ENCODE measurements around the gene GRPEL1.

The GRPEL1 gene

DNA sequence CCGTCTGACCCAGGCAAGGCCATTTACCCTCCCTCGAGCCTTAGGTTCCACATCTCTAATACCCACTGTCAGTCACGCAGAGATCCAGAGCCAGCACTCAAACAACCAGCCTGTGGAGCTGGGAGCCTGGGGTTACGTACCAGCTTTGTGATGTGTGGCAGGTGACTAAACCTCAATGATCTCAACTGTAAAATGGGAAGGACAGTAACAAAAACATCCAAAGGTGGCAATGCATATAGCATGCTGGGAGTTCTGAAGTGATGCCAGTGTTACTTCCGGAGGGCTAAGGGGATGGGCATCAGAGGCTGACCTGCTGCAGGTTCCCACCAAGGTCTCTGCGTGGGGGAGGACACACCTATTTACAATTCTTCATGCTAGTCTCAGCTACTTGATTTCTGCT, 6.0 kb downstream of the GRPEL1 start:
- no peak for DNase-seq

DNA sequence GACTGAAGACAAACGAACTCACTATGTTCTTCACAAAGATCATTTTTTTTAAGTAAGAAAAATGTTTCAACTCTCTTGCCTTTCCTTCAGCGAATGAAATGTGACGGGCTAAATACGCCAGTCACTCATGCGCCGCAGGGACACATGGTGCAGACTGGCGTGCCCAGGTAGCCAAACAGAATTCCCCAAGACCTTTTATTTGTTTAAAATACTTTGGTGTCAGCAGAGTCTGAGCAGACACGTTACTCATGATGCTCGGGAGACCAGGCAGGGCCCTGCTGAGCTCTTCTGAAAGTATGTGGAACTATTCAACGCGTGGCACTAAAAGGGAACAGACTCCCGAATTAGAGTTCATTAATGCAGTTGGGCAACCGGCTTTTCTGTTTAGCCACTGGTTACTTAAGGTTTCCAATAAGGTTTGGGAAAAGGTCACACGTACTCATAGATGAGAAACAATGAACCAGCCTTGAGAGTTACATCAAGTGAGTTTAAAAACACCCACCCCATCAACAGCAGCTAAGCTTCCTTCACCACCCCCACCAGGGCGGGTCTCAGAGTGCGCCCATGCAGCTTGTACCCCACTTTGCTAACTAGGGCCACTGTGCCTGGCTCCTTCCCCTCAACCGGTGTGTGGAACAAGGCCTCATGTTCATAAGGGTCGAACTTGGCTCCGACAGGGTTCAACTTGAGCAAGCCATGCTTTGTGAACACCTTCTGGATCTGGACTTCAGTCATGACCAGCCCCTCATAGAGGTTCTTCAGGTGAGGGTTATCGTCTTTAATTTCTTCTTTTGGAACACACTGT, 7.3 kb downstream of the GRPEL1 start:
- no peak for DNase-seq

DNA sequence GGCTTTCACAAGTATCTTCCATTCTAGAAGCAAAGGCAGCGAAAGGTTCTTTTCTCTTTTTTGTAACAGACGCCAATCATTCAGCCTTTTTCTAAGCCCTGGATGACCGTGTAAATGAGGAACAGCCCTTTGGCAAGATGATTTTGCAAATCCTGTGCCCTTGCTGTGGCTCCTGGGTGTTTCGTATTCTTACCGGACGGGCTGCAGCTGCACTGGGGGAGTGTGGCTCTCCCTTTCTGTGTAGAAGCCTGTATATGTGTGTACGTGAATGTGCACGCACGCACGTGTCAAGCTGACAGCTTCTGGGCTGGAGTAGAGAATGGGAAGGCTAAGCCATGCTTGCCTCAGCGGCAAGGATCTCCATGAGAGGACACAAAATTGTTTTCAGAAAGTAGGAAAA, 8.2 kb downstream of the GRPEL1 start:
- DNase-seq, result no peak

DNA sequence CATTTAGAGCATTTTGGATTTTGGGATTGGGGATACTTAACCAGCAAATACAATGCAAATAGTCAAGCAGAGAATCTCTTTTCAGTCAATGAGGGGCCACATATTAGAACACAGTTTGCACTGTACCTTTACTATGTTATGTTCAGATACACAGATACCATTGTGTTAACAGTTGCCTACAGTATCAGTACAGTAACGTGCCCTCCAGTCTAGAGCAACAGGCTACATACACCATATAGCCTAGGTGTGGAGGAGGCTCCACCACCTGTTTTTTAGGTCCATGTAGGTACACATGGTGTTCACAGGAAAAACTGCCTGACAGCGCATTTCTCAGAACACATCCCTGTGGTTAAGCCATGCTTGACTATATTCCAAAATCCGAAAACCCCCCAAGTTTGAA, 9.1 kb downstream of the GRPEL1 start:
- no peak for DNase-seq

DNA sequence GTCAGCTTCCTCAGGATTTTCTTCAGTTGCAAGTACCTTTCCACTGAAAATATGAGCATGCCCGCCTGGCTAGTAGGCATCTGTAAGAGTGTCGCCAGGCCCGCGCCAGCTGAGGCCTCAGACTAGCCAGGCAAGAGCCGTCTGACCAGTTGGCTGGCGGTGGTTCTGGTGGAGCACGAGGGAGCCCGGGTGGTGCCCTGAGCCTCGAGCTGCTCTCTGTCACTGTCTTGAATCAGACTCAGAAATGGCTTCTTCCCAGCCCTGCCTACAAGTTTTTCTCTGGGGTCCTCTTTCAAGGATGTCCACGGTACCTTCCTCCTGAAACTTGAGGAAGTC, 11.9 kb downstream of the GRPEL1 start:
- no peak for DNase-seq

DNA sequence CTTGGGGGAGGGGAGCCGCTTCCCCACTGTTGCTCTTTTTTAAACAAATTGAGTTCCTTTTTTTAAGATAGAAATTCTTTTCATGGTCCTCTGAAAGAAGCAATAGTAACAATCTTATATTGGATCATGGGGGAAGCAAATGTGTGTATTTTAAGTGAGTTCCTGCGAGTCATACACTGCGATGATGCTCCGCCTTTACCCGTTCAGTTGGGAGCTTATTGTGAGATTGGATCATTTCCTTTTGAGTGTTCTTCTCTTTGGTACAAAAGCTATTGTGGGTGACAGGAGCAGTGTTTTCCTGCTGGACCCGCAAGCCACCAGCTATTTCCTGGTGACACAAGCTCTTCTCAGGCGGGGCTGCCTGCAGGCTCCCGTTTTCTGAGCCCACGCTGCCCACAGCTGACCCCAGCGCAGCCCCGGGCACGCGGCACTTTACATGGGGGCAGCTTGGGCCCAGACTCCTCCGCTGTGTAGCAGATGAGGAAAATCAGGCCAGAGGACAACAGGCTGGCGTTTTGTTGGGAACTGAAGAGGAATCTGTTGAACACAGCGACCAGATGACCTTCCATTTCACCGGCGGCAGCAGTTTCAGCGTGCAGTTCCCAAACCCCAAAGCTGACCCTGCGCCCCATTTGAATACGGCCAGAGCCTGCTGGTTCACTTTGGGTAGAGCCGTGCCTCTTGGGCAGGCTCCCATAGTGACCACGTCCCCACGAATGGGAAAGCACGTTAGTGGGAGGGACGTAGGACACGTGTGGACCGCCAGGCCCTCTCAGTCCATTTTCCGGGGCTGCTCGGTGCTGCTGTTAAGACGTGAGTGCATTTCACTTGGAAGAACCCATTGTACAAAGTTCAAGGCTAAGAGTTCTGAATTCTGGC, 12.5 kb downstream of the GRPEL1 start:
- DNase-seq, result no peak

DNA sequence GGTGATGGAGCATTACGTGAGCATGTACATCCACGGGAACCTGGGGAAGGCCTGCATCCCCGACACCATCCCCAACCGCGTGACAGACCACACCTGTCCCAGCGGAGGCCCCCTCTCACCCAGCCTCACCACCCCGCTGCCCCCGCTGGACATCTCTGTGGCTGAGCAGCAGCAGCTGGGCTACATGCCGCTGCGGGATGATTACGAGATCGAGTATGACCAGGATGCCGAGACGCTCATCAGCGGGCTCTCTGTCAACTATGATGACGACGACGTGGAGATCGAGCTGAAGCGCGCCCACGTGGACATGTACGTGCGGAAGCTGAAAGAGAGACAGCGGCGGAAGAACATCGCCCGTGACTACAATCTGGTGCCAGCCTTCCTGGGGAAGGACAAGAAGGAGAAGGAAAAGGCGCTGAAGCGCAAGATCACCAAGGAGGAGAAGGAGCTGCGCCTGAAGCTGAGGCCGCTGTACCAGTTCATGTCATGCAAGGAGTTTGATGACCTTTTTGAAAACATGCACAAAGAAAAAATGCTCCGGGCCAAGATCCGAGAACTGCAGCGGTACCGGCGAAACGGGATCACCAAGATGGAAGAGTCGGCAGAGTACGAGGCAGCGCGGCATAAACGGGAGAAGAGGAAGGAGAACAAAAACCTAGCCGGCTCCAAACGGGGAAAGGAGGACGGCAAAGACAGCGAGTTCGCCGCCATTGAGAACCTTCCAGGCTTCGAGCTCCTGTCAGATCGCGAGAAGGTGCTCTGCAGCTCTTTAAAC, 13.6 kb downstream of the GRPEL1 start:
- DNase-seq, result no peak

DNA sequence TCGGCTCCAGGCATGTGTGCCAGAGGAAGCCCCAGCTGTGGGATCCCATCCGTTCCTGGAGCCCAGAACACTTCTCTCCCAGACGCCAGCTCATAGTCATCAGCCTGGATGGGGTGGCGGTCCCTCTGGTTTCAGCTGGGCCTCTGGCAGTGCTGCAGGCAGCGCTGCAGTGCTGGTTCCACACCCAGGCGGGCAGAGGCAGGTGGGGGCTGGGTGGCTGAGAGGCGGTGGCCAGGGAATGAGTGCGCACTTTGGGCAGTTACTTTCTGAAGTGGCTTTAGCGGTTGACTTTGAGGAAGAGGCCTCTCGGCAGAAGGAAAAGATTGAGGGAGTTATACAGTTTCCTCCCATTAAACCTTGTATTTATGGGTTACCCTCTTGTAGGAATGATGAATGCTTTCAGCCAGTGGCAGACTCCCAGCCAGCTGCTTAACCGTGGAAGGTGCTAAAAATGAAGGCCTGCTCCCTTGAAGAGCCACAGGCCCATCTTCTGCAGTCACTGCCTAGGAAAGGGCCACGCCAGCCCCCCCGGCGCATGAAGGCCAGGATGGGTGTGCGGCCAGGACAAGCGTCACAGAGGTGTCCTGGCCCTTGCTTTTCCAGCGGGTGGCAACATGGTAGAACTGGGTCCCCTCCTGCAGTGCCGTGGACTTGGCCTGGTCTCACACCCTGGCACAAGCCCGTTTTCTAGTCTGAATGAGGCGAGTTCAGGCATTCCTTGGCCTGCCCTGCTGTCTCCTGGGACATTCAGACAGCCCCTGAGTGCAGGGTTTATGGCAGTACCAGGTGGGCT, 14.7 kb downstream of the GRPEL1 start:
- no peak for DNase-seq

DNA sequence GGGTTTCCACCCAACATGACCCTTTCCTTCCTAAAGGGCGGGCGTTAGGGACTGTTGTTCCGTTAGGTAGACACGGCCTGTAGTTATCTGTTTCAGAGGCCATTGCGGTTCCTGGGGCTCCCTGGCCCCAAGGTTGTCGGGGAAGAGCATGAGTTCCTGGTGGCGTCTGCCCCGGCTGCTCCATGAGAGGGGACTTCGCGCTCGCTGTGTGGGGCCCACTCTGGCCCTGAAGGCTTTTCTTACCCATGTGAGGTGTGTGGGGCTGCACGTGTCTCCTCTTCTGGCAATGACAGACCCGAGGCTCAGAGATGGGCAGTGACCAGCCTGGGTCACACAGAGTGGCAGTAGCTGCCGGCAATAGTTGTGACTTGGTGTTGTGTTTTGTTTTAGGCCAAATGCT, 15.6 kb downstream of the GRPEL1 start:
- DNase-seq, result no peak

DNA sequence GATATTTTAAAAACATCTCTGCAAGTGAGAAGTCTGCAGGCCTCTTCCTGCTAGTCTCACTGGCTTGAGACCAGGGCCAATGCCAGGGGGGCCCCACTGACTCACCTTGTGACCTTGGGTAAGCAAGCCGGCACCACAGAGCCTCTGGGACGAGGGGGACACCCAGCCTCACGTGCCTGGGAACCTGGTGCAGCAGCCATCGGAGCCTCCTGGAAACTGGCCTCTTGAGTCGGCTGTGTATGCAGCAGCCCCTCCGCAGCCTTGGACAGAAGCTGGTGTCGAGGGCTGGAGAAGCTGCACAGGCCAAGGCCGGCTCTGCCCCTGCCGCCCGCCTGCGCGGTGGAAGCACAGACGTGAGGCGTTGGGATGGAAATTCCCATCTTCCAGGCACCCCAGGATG, 16.0 kb downstream of the GRPEL1 start:
- DNase-seq, result no peak

DNA sequence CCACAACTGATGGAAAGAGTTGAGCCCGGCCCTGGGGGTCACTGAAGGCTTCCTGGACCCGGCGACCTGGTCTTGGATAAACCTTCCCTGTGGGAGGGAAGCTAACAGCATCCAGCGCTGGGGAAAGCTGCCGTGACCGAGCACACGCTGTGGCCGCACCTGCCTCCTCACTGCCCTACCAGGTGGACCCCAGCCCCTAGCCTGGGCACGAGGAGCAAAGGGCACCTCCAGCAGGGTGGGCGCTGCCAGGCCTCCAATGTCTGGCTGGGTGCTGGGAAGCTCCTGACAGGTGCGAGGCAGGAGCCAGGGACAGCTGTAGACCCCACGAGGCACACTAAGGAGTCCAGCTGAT, 16.7 kb downstream of the GRPEL1 start:
- DNase-seq, result no peak

DNA sequence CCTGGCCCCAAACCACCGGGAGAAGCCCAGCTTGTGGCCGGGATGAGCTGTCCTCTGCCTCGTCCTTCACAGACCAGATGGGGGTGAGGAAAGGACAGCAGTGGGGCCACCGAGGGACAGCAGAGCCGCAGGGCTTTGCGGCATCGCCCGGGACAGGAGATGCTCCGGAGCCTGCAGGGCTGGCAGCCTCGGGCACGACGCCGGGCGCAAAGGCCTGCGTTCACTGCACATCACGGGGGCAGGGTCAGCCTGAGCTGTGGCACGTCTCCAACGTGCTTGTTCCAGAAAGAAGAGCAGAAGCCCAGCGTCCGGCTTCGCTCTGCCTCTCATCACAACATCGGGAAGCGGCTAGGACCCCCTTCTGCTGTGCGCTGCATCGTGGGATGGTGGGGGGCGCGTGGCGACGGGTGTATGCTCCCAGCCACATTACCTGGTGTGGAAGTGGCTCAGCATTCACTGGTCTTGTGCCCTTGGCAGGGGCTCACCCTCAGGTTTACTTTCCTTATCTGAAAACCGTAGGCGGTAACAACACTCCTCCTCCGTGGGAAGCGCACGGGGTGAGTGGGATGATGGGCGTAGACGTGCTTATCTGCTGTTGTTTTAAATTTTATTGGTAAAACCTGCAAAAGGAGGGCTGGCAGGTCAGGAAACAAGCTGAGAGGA, 17.3 kb downstream of the GRPEL1 start:
- DNase-seq, result no peak

DNA sequence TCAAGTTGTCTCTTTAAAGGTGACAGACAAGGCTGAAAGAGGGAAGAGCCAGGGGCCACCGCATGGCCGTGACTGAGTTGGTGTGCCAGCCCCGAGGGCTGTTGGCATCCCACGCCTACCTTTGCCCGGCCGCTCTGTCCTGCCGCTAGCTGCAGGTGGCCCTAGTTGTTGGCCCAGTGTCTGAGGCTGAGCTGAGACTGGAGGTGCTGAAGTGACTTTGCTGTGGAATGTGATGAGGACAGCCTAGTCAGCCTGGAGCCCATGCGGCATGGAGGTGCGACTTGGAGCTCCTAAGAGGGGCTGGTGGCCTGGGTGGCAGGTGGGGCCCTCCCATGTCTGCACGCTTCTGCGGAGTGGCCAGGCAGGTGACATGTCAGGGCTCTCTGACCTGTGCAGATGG, 18.1 kb downstream of the GRPEL1 start:
- no peak for DNase-seq

DNA sequence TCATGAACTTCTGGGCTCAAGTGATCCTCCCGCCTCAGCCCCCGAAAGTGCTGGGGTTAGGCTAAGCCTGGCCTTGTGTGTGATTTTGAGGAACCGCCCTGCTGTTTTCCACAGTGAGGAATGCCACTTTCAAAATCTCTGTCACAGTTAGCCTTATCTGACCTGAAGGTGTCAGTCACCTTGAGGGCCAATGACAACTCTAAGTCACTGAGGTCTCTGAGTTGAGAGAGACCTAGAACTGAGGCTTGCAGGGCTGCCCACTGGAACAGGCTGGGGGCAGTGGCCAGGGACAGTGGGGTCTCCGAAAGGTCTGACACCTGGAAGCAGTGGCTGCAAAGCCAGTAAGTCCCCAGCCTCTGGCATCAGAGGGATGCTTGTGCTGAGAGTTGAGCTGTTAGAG, 18.6 kb downstream of the GRPEL1 start:
- DNase-seq, result no peak

DNA sequence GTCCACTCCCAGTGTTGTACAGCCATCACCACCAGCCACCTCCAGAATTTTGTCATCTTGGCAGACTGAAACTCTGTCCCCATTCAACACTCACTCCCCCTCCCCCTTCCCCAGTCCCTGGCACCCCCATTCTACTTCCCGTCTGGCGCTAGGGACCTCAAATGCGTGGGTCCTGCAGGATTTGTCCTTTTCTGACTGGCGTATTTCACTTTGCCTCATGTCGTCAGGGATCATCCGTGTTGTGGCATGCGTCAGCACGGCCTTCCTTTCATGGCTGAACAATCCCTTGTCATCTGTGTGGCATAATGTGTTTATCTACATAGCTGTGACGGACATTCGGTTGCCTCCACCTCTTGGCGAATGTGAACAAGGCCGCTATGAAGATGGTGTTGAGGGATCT, 19.2 kb downstream of the GRPEL1 start:
- no peak for DNase-seq

DNA sequence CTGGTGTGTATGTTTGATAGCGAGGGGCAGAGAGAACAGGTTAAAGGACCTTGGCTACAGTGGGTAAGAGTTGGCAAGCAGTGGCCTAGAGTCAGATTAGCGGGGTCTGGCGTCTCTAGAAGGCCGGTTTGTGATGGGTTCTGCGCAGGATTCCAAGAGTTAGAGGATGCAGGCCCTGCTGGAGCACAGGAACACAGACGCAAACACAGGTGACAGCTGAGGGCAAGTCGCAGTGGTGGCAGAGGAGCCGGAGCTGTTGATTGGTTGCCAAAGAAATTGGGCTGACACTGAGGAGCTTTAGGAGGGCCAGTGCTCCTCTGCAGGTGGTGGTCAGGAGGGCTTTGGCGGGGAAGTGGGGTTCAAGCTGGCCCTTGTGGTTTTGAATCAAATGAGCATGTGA, 20.9 kb downstream of the GRPEL1 start:
- no peak for DNase-seq

DNA sequence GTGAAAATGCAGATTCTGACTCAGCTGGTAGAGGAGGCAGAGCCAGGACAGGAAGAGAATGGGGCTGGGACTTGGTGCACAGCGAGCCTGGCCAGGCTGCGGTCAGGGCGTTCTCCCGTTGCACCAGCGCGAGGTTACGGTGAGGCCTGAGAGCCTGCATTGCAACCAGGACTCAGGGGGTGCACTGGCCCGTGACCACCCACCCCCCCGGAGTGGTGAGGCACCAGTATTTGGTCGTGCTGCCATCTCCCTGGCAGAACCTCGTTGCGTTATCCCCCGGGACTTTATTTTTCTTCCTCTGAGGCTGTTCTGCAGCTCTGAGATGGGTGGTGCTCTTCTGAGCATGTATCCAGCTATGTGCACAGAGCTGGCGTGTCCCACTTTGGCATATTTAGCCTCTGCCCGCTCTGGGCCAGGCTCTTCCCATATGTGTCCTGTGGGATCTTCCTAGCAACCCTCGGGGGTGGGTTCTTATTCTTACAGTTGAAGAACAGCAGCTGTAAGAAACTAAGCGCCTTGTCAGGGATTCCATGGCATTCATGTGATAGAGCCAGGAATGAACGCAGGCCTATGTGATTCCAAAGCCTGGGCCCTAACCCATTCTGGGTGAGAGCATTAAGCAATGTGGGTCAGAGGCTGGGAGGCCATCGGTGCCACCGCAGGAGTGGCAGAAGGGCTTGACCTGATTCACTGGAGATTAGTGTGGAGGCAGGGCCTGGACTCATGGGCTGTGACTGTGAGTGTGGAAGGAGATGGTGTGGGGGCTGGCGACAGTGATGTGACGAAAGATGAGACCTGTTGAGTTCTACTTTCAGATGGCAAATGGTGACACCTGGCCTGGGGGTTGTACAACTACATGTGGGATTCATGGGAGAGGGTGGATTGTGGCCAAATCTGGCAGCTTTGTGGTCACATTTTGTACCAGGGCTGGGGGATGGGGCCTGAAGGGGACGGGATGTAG, 21.6 kb downstream of the GRPEL1 start:
- no peak for DNase-seq

DNA sequence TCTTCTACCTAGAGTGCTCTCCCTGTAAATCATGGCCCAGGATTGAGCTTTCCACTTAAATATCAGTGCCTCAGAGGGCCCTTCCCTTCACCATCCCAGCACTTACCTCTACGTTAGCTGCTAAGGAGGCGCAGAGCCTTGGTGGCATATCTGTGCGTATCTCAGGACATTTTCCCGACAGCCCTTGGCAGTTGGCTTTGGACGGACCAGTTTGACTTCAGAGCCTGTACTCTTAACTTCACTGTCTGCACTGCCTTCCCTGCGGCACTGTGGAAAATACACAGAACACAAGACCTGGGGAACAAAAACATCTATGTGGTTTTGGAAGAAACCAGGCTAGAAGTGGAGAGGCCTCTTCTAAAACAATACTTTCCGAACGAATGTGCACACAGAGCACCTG, 22.3 kb downstream of the GRPEL1 start:
- DNase-seq, result no peak

DNA sequence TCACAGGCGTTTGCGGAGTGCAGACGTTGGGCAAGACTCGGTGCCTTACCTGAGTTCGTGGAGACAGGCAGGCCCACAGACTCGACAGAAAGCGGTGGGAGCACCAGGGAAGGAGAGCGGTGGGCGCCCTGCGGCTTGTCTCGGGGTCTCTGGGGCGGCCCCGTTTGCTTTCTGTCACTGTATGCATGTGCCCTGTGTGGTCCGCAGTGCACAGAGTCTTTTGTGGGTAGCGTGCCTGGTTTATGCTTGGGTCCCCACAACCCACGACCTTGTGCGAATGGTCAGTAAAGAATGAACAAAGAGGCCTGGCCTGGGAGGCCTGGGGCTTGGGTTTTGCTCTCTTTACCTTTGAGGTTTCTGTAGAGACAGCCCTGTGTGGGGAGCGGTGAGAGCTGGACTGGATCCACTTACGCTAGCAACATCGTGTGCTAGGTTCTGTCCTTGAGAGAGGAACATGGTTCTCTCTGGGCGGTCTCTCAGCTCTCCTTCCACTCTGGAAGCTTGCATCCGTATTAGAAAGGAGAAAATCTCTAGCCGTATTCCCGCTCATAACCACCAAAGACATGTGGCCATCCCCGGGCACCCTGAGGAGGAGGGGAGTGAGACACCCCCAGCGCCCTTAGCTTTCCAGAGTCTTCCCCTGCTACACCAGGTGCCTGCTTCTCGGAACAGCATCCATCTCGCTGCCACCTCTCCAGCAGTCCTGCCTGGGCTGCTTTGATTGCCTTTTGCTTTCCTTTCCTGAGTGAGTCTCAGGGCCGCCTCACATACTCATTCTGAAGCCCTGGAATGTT, 23.5 kb downstream of the GRPEL1 start:
- no peak for DNase-seq
